ENCODE measurements around the gene RNF182. TPM values are rescaled to one million over a fixed set of nuclear protein-coding genes. Genes with fewer than 3 reads are reported as not detected.
A peak's percentile ranks its signal among the peaks of the same experiment; 100 is the strongest.

RNF182 gene
- total and polyA plus RNA-seq, 9 of the 15 experiments (the other 6 are each of a cell fraction or from before 2014, with no cell fraction given): 12.8 to 22.8 (median 17.5) TPM

DNA sequence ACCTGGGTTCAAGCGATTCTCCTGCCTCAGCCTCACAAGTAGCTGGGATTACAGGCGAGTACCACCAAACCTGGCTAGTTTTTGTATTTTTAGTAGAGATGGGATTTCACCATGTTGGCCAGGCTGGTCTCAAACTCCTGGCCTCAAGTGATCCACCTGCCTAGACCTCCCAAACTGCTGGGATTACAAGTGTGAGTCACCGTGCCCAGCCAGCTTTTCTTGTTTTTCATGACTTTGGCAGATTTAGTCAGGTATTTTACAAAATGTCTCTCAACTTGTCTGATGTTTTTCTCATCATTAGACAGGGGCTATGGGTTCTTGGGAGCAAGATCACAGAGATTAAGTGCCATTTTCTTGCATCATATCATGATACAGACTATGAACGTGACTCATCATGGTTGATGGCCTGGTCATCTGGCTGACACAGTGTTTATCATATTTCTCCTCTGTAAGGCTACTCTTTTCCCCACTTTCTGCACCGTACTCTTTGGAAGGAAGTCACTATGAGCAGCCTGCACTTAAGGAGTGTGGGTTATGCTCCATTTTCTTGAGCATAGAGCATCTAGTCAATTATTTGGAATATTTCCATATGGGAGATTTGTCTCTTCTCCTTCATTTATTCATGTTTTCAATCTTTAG is 67.8 kb downstream of the RNF182 start (continued):
- TF ChIP-seq, protein P1, sequence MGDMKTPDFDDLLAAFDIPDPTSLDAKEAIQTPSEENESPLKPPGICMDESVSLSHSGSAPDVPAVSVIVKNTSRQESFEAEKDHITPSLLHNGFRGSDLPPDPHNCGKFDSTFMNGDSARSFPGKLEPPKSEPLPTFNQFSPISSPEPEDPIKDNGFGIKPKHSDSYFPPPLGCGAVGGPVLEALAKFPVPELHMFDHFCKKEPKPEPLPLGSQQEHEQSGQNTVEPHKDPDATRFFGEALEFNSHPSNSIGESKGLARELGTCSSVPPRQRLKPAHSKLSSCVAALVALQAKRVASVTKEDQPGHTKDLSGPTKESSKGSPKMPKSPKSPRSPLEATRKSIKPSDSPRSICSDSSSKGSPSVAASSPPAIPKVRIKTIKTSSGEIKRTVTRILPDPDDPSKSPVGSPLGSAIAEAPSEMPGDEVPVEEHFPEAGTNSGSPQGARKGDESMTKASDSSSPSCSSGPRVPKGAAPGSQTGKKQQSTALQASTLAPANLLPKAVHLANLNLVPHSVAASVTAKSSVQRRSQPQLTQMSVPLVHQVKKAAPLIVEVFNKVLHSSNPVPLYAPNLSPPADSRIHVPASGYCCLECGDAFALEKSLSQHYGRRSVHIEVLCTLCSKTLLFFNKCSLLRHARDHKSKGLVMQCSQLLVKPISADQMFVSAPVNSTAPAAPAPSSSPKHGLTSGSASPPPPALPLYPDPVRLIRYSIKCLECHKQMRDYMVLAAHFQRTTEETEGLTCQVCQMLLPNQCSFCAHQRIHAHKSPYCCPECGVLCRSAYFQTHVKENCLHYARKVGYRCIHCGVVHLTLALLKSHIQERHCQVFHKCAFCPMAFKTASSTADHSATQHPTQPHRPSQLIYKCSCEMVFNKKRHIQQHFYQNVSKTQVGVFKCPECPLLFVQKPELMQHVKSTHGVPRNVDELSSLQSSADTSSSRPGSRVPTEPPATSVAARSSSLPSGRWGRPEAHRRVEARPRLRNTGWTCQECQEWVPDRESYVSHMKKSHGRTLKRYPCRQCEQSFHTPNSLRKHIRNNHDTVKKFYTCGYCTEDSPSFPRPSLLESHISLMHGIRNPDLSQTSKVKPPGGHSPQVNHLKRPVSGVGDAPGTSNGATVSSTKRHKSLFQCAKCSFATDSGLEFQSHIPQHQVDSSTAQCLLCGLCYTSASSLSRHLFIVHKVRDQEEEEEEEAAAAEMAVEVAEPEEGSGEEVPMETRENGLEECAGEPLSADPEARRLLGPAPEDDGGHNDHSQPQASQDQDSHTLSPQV (IDR thresholded peaks at IDR 0.05): peak; percentile 96
- TF ChIP-seq MTA3 (IDR thresholded peaks at IDR 0.05; ENCODE audit: borderline replicate concordance): peak; percentile 88; the same call in 1 of the 2 replicates
- TF ChIP-seq, protein P2, sequence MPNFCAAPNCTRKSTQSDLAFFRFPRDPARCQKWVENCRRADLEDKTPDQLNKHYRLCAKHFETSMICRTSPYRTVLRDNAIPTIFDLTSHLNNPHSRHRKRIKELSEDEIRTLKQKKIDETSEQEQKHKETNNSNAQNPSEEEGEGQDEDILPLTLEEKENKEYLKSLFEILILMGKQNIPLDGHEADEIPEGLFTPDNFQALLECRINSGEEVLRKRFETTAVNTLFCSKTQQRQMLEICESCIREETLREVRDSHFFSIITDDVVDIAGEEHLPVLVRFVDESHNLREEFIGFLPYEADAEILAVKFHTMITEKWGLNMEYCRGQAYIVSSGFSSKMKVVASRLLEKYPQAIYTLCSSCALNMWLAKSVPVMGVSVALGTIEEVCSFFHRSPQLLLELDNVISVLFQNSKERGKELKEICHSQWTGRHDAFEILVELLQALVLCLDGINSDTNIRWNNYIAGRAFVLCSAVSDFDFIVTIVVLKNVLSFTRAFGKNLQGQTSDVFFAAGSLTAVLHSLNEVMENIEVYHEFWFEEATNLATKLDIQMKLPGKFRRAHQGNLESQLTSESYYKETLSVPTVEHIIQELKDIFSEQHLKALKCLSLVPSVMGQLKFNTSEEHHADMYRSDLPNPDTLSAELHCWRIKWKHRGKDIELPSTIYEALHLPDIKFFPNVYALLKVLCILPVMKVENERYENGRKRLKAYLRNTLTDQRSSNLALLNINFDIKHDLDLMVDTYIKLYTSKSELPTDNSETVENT (CRISPR knock-in tag; IDR thresholded peaks at IDR 0.05): no peak
- TF ChIP-seq TAL1 (IDR thresholded peaks at IDR 0.05): peak; percentile 15; the same call in 1 of the 2 replicates
- no peak for TF ChIP-seq PHB (CRISPR knock-in tag; IDR thresholded peaks at IDR 0.05)
- peak; percentile 83 for TF ChIP-seq BRD9 (IDR thresholded peaks at IDR 0.05; ENCODE audit: low read depth, partially characterized antibody)
- no peak for TF ChIP-seq ZBTB8A (IDR thresholded peaks at IDR 0.05; ENCODE audit: partially characterized antibody)
- TF ChIP-seq TGIF2 (CRISPR knock-in tag; IDR thresholded peaks at IDR 0.05): no peak
- TF ChIP-seq KLF1 (tag; IDR thresholded peaks at IDR 0.05): 0 out of 2 replicates have a peak, but pooled peaks have one; percentile 40
- TF ChIP-seq MAFK (IDR thresholded peaks at IDR 0.05; ENCODE audit: low read length): peak; percentile 77; the same call in 1 of the 2 replicates
- peak; percentile 92 for TF ChIP-seq HDAC2 (IDR thresholded peaks at IDR 0.05)
- TF ChIP-seq LEF1 (IDR thresholded peaks at IDR 0.05): peak; percentile 81
- 0 out of 2 replicates have a peak, but pooled peaks have one; percentile 49 for TF ChIP-seq ZNF165 (CRISPR knock-in tag; IDR thresholded peaks at IDR 0.05; ENCODE audit: borderline replicate concordance)
